Keratinocyte (primary cell): ENCODE results near the gene CEP20. TPM values are rescaled to one million over a fixed set of nuclear protein-coding genes. Genes with fewer than 3 reads are reported as not detected.

ENCODE experiments used
- DNase-seq: peaks from one replicate; pipeline ENCODE4 v3.0.0-alpha.2; 2011; ENCODE audit warnings: low read depth, missing footprints, low spot score
- FAIRE-seq: peaks from 2 replicates; lab custom pipeline; 2011; peaks lifted over from hg19 to GRCh38; lab: Jason Lieb, UNC
- H2AFZ ChIP-seq: 2 replicates; pipeline ENCODE4 v1.6.0; 2012; ENCODE audit warnings: low read length, control low read depth, inconsistent platforms; ENCODE audit not compliant: control insufficient read depth
- H3K27ac ChIP-seq: 2 replicates; pipeline ENCODE4 v1.5.1; 2011; ENCODE audit warnings: low read length; ENCODE audit not compliant: control insufficient read depth, insufficient read depth
- H3K27me3 ChIP-seq: 3 replicates; pipeline ENCODE4 v1.6.0; 2011; ENCODE audit warnings: low read length; ENCODE audit not compliant: control insufficient read depth, insufficient read depth; ENCODE audit errors: extremely low read depth
- H3K36me3 ChIP-seq, 2 experiments: 2 replicates in 1 of 2; 3 replicates in 1 of 2; pipeline ENCODE4 v1.5.1; 2011; ENCODE audit warnings: low read length in 2 of 2, mild to moderate bottlenecking in 1 of 2; ENCODE audit not compliant: control insufficient read depth in 2 of 2, insufficient read depth in 2 of 2; ENCODE audit errors: extremely low read depth in 1 of 2
- H3K4me1 ChIP-seq: 3 replicates; pipeline ENCODE4 v1.5.1; 2011; ENCODE audit warnings: low read length; ENCODE audit not compliant: control insufficient read depth, insufficient read depth; ENCODE audit errors: extremely low read depth
- H3K4me2 ChIP-seq: 3 replicates; pipeline ENCODE4 v1.6.0; 2011; ENCODE audit warnings: low read depth, low read length; ENCODE audit not compliant: control insufficient read depth, insufficient read depth; ENCODE audit errors: extremely low read depth
- H3K4me3 ChIP-seq, 3 experiments: fragments of 200-600 bp in 1 of 3; sonication (generic) in 1 of 3; 2 replicates in 2 of 3; 3 replicates in 1 of 3; pipeline ENCODE4 v1.5.1; 2011 to 2016; ENCODE audit warnings: low read length in 3 of 3, mild to moderate bottlenecking in 3 of 3, control low read depth in 2 of 3, inconsistent platforms in 1 of 3, low read depth in 1 of 3, mixed read lengths in 1 of 3, mixed run types in 1 of 3, moderate library complexity in 1 of 3; ENCODE audit not compliant: control insufficient read depth in 2 of 3, insufficient read depth in 2 of 3; ENCODE audit errors: extremely low read depth in 1 of 3
- H3K79me2 ChIP-seq: 2 replicates; pipeline ENCODE4 v1.6.0; 2012; ENCODE audit warnings: low read length; ENCODE audit not compliant: control insufficient read depth, insufficient read depth
- H3K9ac ChIP-seq: 3 replicates; pipeline ENCODE4 v1.6.0; 2011; ENCODE audit warnings: low read length; ENCODE audit not compliant: control insufficient read depth, insufficient read depth; ENCODE audit errors: extremely low read depth
- H3K9me1 ChIP-seq: 3 replicates; pipeline ENCODE4 v1.6.0; 2011; ENCODE audit warnings: low read length; ENCODE audit not compliant: control insufficient read depth, insufficient read depth; ENCODE audit errors: extremely low read depth
- H3K9me3 ChIP-seq: 2 replicates; pipeline ENCODE4 v1.5.1; 2012; ENCODE audit warnings: low read depth, low read length; ENCODE audit not compliant: control insufficient read depth
- H4K20me1 ChIP-seq: 3 replicates; pipeline ENCODE4 v1.6.0; 2011; ENCODE audit warnings: low read length; ENCODE audit not compliant: control insufficient read depth, insufficient read depth; ENCODE audit errors: extremely low read depth
- CTCF ChIP-seq, 3 experiments: IDR thresholded peaks in 1 of 3; conservative IDR thresholded peaks in 1 of 3; optimal IDR thresholded peaks in 1 of 3; 2 replicates in 2 of 3; 3 replicates in 1 of 3; pipeline versions ENCODE3 to v1.5.1; 2011; ENCODE audit warnings: low read length in 3 of 3, mild to moderate bottlenecking in 3 of 3, moderate library complexity in 2 of 3, control low read depth in 1 of 3, inconsistent platforms in 1 of 3; ENCODE audit not compliant: insufficient read depth in 2 of 3; ENCODE audit errors: extremely low read depth in 1 of 3
- EZH2 ChIP-seq: IDR thresholded peaks from one replicate; pipeline ENCODE4 v1.6.1; 2012; ENCODE audit warnings: inconsistent platforms, mild to moderate bottlenecking, low read length, moderate library complexity
- dilution Hi-C: fragments of 300-500 bp; cut with MboI; formaldehyde crosslinking; loops from one replicate; pipeline ENCODE4 v1.7.0; 2020; ENCODE audit warnings: low sequenced_read_pairs; ENCODE audit not compliant: extremely low pct_ligation_motif_present
- polyA plus RNA-seq, 5 experiments: library from polyadenylated mRNA; depleted of rRNA in 3 of 5; stranded (reverse) in 3 of 5; stranded (forward) in 1 of 5; unstranded in 1 of 5; fragments of >200 nt; gene quantifications; 1 replicate in 1 of 5; 2 replicates in 3 of 5; 3 replicates in 1 of 5; pipeline versions ENCODE4 v1.2.1 to v1.2.3, GENCODE V29; 2011 to 2012; ENCODE audit warnings: missing spikeins in 2 of 5, low read depth in 1 of 5, low replicate concordance in 1 of 5

The CEP20 gene
- polyA plus RNA-seq, 1 donor (not counting 4 experiments of a cell fraction or from before 2014, with no cell fraction given): 44.1 TPM

- no peak for FAIRE-seq
- TF ChIP-seq EZH2 (no peak), CTCF (optimal IDR thresholded peaks at IDR 0.05 in 1 of 3, IDR thresholded peaks at IDR 0.05 in 1 of 3, conservative IDR thresholded peaks at IDR 0.05 in 1 of 3; ENCODE audit: extremely low read depth in 1 of 3, insufficient read depth in 2 of 3, low read length in 3 of 3) (no peak)
- H3K27me3 ChIP-seq: peaks cover 8% of the 10 kb centered on the region
- H3K4me1 ChIP-seq: no peaks in the 10 kb centered on the region
- H2AFZ ChIP-seq: no peak overlapping the region
- H3K9ac ChIP-seq: no peak overlapping the region
- no peak overlapping the region for H3K27ac ChIP-seq
- DNase-seq: no peak
- no peaks in the 10 kb centered on the region for H3K9me1 ChIP-seq
- H3K4me2 ChIP-seq: no peak overlapping the region
- no peaks in the 10 kb centered on the region for H3K36me3 ChIP-seq
- H3K4me3 ChIP-seq: no peak overlapping the region
- no peaks in the 10 kb centered on the region for H3K79me2 ChIP-seq
- no peaks in the 10 kb centered on the region for H3K9me3 ChIP-seq
- no peaks in the 10 kb centered on the region for H4K20me1 ChIP-seq
- dilution Hi-C loops: no loop called here
Measured at GRCh38 chr16:15825750-15826305, 62.6 kb downstream of the CEP20 start.

GRCh38 chr16:15822957-15823356 lies 65.4 kb downstream of the CEP20 start:
- H3K4me3 ChIP-seq: no peak overlapping the region
- no peak overlapping the region for H3K9ac ChIP-seq
- H3K27me3 ChIP-seq: peaks cover 8% of the 10 kb centered on the region
- no peaks in the 10 kb centered on the region for H3K79me2 ChIP-seq
- H3K4me1 ChIP-seq: no peaks in the 10 kb centered on the region
- no peaks in the 10 kb centered on the region for H3K36me3 ChIP-seq
- H3K27ac ChIP-seq: no peak overlapping the region
- H4K20me1 ChIP-seq: no peaks in the 10 kb centered on the region
- no peak for TF ChIP-seq EZH2
- no peak for TF ChIP-seq CTCF (optimal IDR thresholded peaks at IDR 0.05 in 1 of 3, IDR thresholded peaks at IDR 0.05 in 1 of 3, conservative IDR thresholded peaks at IDR 0.05 in 1 of 3; ENCODE audit: extremely low read depth in 1 of 3, insufficient read depth in 2 of 3, low read length in 3 of 3)
- DNase-seq: no peak
- H3K9me1 ChIP-seq: no peaks in the 10 kb centered on the region
- FAIRE-seq: no peak
- no peaks in the 10 kb centered on the region for H3K9me3 ChIP-seq
- dilution Hi-C loops: no loop called here
- H3K4me2 ChIP-seq: no peak overlapping the region
- no peak overlapping the region for H2AFZ ChIP-seq
